Lung (tissue), 12 donors: Measurements from ENCODE around the gene SIRT6. TPM values are rescaled to one million over a fixed set of nuclear protein-coding genes. Genes with fewer than 3 reads are reported as not detected.

Experiments
- ATAC-seq: fragments of 200-7000 bp; cut with Tn5 transposase; one replicate; pipeline ENCODE4 v1.9.1; 2020; ENCODE audit warnings: moderate number of reproducible peaks; ENCODE audit not compliant: insufficient read depth, low FRiP score
- DNase-seq, 3 donors: peaks; one replicate each; pipeline ENCODE4 v3.0.0-alpha.2; 2013 to 2017
- H3K27ac ChIP-seq, 2 donors: one replicate each; pipeline ENCODE4 v1.5.1; 2013; ENCODE audit warnings: mild to moderate bottlenecking in 2 of 2, moderate library complexity in 2 of 2, control low read depth in 1 of 2, inconsistent platforms in 1 of 2, low read depth in 1 of 2, low read length in 1 of 2
- H3K27me3 ChIP-seq, 3 donors: one replicate each; pipeline ENCODE4 v1.5.1; 2013; ENCODE audit warnings: low read length in 2 of 3; ENCODE audit not compliant: control insufficient read depth in 3 of 3, insufficient read depth in 3 of 3
- H3K36me3 ChIP-seq, 4 donors: one replicate each; pipeline ENCODE4 v1.5.1; 2013; ENCODE audit warnings: low read length in 4 of 4, mild to moderate bottlenecking in 1 of 4, moderate library complexity in 1 of 4; ENCODE audit not compliant: control insufficient read depth in 4 of 4, insufficient read depth in 4 of 4
- H3K4me1 ChIP-seq, 5 donors: one replicate each; pipeline ENCODE4 v1.5.1; 2013; ENCODE audit warnings: low read length in 5 of 5, mild to moderate bottlenecking in 2 of 5, moderate library complexity in 1 of 5; ENCODE audit not compliant: control insufficient read depth in 5 of 5, insufficient read depth in 5 of 5
- H3K4me3 ChIP-seq: one replicate; pipeline ENCODE4 v1.5.1; 2013; ENCODE audit warnings: mild to moderate bottlenecking, control low read depth, moderate library complexity
- H3K9ac ChIP-seq, 2 donors: one replicate each; pipeline ENCODE4 v1.5.1; 2013; ENCODE audit warnings: low read length in 2 of 2, control low read depth in 1 of 2; ENCODE audit not compliant: insufficient read depth in 1 of 2
- H3K9me3 ChIP-seq, 4 donors: one replicate each; pipeline ENCODE4 v1.5.1; 2013; ENCODE audit warnings: low read length in 3 of 4, mild to moderate bottlenecking in 1 of 4, moderate library complexity in 1 of 4; ENCODE audit not compliant: control insufficient read depth in 4 of 4, insufficient read depth in 3 of 4
- CTCF ChIP-seq: IDR thresholded peaks from 2 replicates; pipeline ENCODE4 v1.5.1; 2012; ENCODE audit warnings: mild to moderate bottlenecking; ENCODE audit errors: control extremely low read depth, extremely low read depth
- WGBS, 2 donors: extraction: QIAGEN DNeasy Blood & Tissue Kit; methylation state at CpG; one replicate each; pipeline ENCODE4 v1.1.7; 2013; 5-methylcytosine and 5-hydroxymethylcytosine counted together
- polyA plus RNA-seq, 2 donors: library from polyadenylated mRNA; stranded (reverse); fragments of 200-250 nt; gene quantifications; one replicate each; pipeline ENCODE4 v1.2.1, GENCODE V29; 2013
- total RNA-seq, 2 donors: library from RNA; depleted of rRNA in 1 of 2; stranded (reverse); fragments of >200 nt in 1 of 2; gene quantifications; one replicate each; pipeline ENCODE4 v1.2.1, GENCODE V29; 2014 to 2021
- donor health status: control.
- donor health status: control.
- donor health status: Bipolar disorder and iron deficiency.
- donor health status: healthy.
- donor health status: DM: yes; HTN: yes; CAD: no.

The SIRT6 gene
- total and polyA plus RNA-seq, 4 donors: 10.2 to 36.5 (median 29.2) TPM

- no peak for TF ChIP-seq CTCF
- no peaks in the 10 kb centered on the region for H3K36me3 ChIP-seq
- WGBS, 2 donors: 74 to 82% methylated on average over 9 of the region's 9 CpGs
- H3K9ac ChIP-seq: no peak overlapping the region
- ATAC-seq: no peak
- H3K9me3 ChIP-seq: no peaks in the 10 kb centered on the region
- H3K27ac ChIP-seq: no peak overlapping the region
- DNase-seq: no peak
- H3K4me1 ChIP-seq: peaks cover 0 to 13% (median 3%) of the 10 kb centered on the region in 5 donors
- H3K27me3 ChIP-seq: peaks cover 0 to 8% (median 0%) of the 10 kb centered on the region in 3 donors
- no peak overlapping the region for H3K4me3 ChIP-seq
Measured at GRCh38 chr19:4185413-4186086, 3.2 kb upstream of the SIRT6 start.

- peaks cover 0 to 13% (median 3%) of the 10 kb centered on the region in 5 donors for H3K4me1 ChIP-seq
- H3K36me3 ChIP-seq: peaks cover 0 to 3% (median under 1%) of the 10 kb centered on the region in 4 donors
- no peak overlapping the region for H3K27ac ChIP-seq
- no peak for ATAC-seq
- DNase-seq: no peak
- TF ChIP-seq CTCF: no peak
- peaks cover 0 to 8% (median 0%) of the 10 kb centered on the region in 3 donors for H3K27me3 ChIP-seq
- no peak overlapping the region for H3K9ac ChIP-seq
- 93% methylated on average over 2 of the region's 2 CpGs for WGBS, 2 donors
- H3K4me3 ChIP-seq: no peak overlapping the region
- no peaks in the 10 kb centered on the region for H3K9me3 ChIP-seq
Measured at GRCh38 chr19:4184718-4185352, 2.5 kb upstream of the SIRT6 start.

- no peak overlapping the region for H3K9ac ChIP-seq
- H3K27ac ChIP-seq: no peak overlapping the region
- H3K4me1 ChIP-seq: peaks cover 0 to 13% (median 3%) of the 10 kb centered on the region in 5 donors
- ATAC-seq (no peak), DNase-seq (no peak)
- 41 to 42% methylated on average over 22 to 23 of the region's 23 CpGs for WGBS, 2 donors
- H3K36me3 ChIP-seq: peaks cover 0 to 6% (median 3%) of the 10 kb centered on the region in 4 donors
- H3K27me3 ChIP-seq: peaks cover 0 to 8% (median 0%) of the 10 kb centered on the region in 3 donors
- TF ChIP-seq CTCF: no peak
- no peaks in the 10 kb centered on the region for H3K9me3 ChIP-seq
- H3K4me3 ChIP-seq: no peak overlapping the region
Measured at GRCh38 chr19:4183967-4184717, 1.8 kb upstream of the SIRT6 start.
